ENCODE data around the gene ZNF616. TPM values are rescaled to one million over a fixed set of nuclear protein-coding genes. Genes with fewer than 3 reads are reported as not detected.

The ZNF616 gene
- total RNA-seq, result 1 to 10 TPM; 4.8 to 7.8 TPM

- peaks cover 22% of the 10 kb centered on the region for H3K36me3 Mint-ChIP-seq
- H3K9me3 Mint-ChIP-seq, result peaks cover 8% of the 10 kb centered on the region
- peak; percentile 86 to 88 for ATAC-seq
- H3K27ac Mint-ChIP-seq, result peak within 1 kb of the TSS; percentile 83 to 96
- H3K4me1 Mint-ChIP-seq (ENCODE audit: low read depth in 2 of 2), result peaks cover 34 to 40% of the 10 kb centered on the region in 2 donors
- H3K27me3 Mint-ChIP-seq, result no peaks in the 10 kb centered on the region
- peak; percentile 97 for DNase-seq (ENCODE audit: low spot score)
- peak within 1 kb of the TSS; percentile 99 for H3K4me3 Mint-ChIP-seq
Observed at GRCh38 chr19:52139252-52140031, at the start of gene ZNF616. Gene ZNF616, minus strand, starts transcription at chr19:52139938. Its CDS starts 9,426 bp downstream, at chr19:52130512.

- peaks cover 25 to 37% of the 10 kb centered on the region in 2 donors for H3K4me1 Mint-ChIP-seq (ENCODE audit: low read depth in 2 of 2)
- no peaks in the 10 kb centered on the region for H3K9me3 Mint-ChIP-seq
- no peaks in the 10 kb centered on the region for H3K27me3 Mint-ChIP-seq
- peaks cover 13% of the 10 kb centered on the region for H3K36me3 Mint-ChIP-seq
- peak overlapping the region; percentile 94 to 97 for H3K27ac Mint-ChIP-seq
- ATAC-seq, result peak in 1 of 2 donors; percentile 0
- no peak for DNase-seq (ENCODE audit: low spot score)
- peak overlapping the region; percentile 86 for H3K4me3 Mint-ChIP-seq
Observed at GRCh38 chr19:52188822-52189734, 49.3 kb upstream of the ZNF616 start.

- Mint-ChIP-seq H3K27me3 (no peaks in the 10 kb centered on the region), H3K27ac (peak overlapping the region in 1 of 2 donors; percentile 94), H3K9me3 (no peaks in the 10 kb centered on the region), H3K36me3 (peaks cover 8% of the 10 kb centered on the region), H3K4me1 (ENCODE audit: low read depth in 2 of 2) (peaks cover 16 to 24% of the 10 kb centered on the region in 2 donors), H3K4me3 (no peak overlapping the region)
- no peak for ATAC-seq
- DNase-seq (ENCODE audit: low spot score), result no peak
Observed at GRCh38 chr19:52187407-52187806, 47.7 kb upstream of the ZNF616 start.

GRCh38 chr19:52176574-52176973, 36.8 kb upstream of the ZNF616 start:
- DNase-seq (ENCODE audit: low spot score), result no peak
- Mint-ChIP-seq H3K36me3 (no peaks in the 10 kb centered on the region), H3K27ac (peak overlapping the region; percentile 45 to 81), H3K27me3 (no peaks in the 10 kb centered on the region), H3K4me1 (ENCODE audit: low read depth in 2 of 2) (peaks cover 24 to 29% of the 10 kb centered on the region in 2 donors), H3K9me3 (no peaks in the 10 kb centered on the region), H3K4me3 (peak overlapping the region; percentile 61)
- no peak for ATAC-seq

GRCh38 chr19:52172347-52172746, 32.6 kb upstream of the ZNF616 start:
- ATAC-seq (no peak), DNase-seq (ENCODE audit: low spot score) (no peak)
- Mint-ChIP-seq H3K4me3 (peak overlapping the region; percentile 97), H3K4me1 (ENCODE audit: low read depth in 2 of 2) (peaks cover 37 to 40% of the 10 kb centered on the region in 2 donors), H3K27me3 (no peaks in the 10 kb centered on the region), H3K36me3 (peaks cover 24% of the 10 kb centered on the region), H3K9me3 (no peaks in the 10 kb centered on the region), H3K27ac (peak overlapping the region; percentile 89 to 95)

GRCh38 chr19:52171321-52172169, 31.8 kb upstream of the ZNF616 start, which contains the start of gene ZNF836:
Gene ZNF836, minus strand, starts transcription at chr19:52171621. Its CDS starts 3,549 bp downstream, at chr19:52168072.
- Mint-ChIP-seq H3K9me3 (no peaks in the 10 kb centered on the region), H3K27ac (peak within 1 kb of the TSS; percentile 89 to 95), H3K4me3 (peak within 1 kb of the TSS; percentile 97), H3K36me3 (peaks cover 25% of the 10 kb centered on the region), H3K27me3 (no peaks in the 10 kb centered on the region), H3K4me1 (ENCODE audit: low read depth in 2 of 2) (peaks cover 31 to 33% of the 10 kb centered on the region in 2 donors)
- DNase-seq (ENCODE audit: low spot score) (peak; percentile 89), ATAC-seq (peak; percentile 96)

- peaks cover 24 to 30% of the 10 kb centered on the region in 2 donors for H3K4me1 Mint-ChIP-seq (ENCODE audit: low read depth in 2 of 2)
- H3K27ac Mint-ChIP-seq, result peak overlapping the region; percentile 89 to 95
- ATAC-seq (peak; percentile 48), DNase-seq (ENCODE audit: low spot score) (no peak)
- peak overlapping the region; percentile 97 for H3K4me3 Mint-ChIP-seq
- no peaks in the 10 kb centered on the region for H3K27me3 Mint-ChIP-seq
- peaks cover 25% of the 10 kb centered on the region for H3K36me3 Mint-ChIP-seq
- no peaks in the 10 kb centered on the region for H3K9me3 Mint-ChIP-seq
Observed at GRCh38 chr19:52170863-52171320, 31.2 kb upstream of the ZNF616 start.

- no peak for DNase-seq (ENCODE audit: low spot score)
- H3K9me3 Mint-ChIP-seq, result no peaks in the 10 kb centered on the region
- H3K36me3 Mint-ChIP-seq, result peaks cover 25% of the 10 kb centered on the region
- H3K27me3 Mint-ChIP-seq, result no peaks in the 10 kb centered on the region
- H3K4me1 Mint-ChIP-seq (ENCODE audit: low read depth in 2 of 2), result peaks cover 18 to 32% of the 10 kb centered on the region in 2 donors
- ATAC-seq, result no peak
- peak overlapping the region; percentile 89 to 95 for H3K27ac Mint-ChIP-seq
- peak overlapping the region; percentile 97 for H3K4me3 Mint-ChIP-seq
Observed at GRCh38 chr19:52170304-52170703, 30.6 kb upstream of the ZNF616 start.

GRCh38 chr19:52155596-52156359, 16.0 kb upstream of the ZNF616 start:
- Mint-ChIP-seq H3K27me3 (no peaks in the 10 kb centered on the region), H3K36me3 (peaks cover 77% of the 10 kb centered on the region), H3K9me3 (peaks cover 38% of the 10 kb centered on the region), H3K4me1 (ENCODE audit: low read depth in 2 of 2) (no peaks in the 10 kb centered on the region), H3K27ac (no peak overlapping the region), H3K4me3 (no peak overlapping the region)
- no peak for DNase-seq (ENCODE audit: low spot score)
- no peak for ATAC-seq

GRCh38 chr19:52148256-52148655, 8.5 kb upstream of the ZNF616 start:
- Mint-ChIP-seq H3K27me3 (no peaks in the 10 kb centered on the region), H3K9me3 (peaks cover 10% of the 10 kb centered on the region), H3K4me3 (no peak overlapping the region), H3K4me1 (ENCODE audit: low read depth in 2 of 2) (no peaks in the 10 kb centered on the region), H3K36me3 (peaks cover 14% of the 10 kb centered on the region), H3K27ac (no peak overlapping the region)
- no peak for DNase-seq (ENCODE audit: low spot score)
- ATAC-seq, result no peak

GRCh38 chr19:52142001-52142595, 2.4 kb upstream of the ZNF616 start:
- ATAC-seq, result no peak
- Mint-ChIP-seq H3K4me1 (ENCODE audit: low read depth in 2 of 2) (peaks cover 29 to 31% of the 10 kb centered on the region in 2 donors), H3K27ac (no peak overlapping the region), H3K27me3 (no peaks in the 10 kb centered on the region), H3K9me3 (peaks cover 2% of the 10 kb centered on the region), H3K36me3 (peaks cover 7% of the 10 kb centered on the region), H3K4me3 (no peak overlapping the region)
- no peak for DNase-seq (ENCODE audit: low spot score)

- no peaks in the 10 kb centered on the region for H3K27me3 Mint-ChIP-seq
- ATAC-seq, result no peak
- H3K36me3 Mint-ChIP-seq, result peaks cover 12% of the 10 kb centered on the region
- H3K4me1 Mint-ChIP-seq (ENCODE audit: low read depth in 2 of 2), result peaks cover 32 to 34% of the 10 kb centered on the region in 2 donors
- no peak overlapping the region for H3K4me3 Mint-ChIP-seq
- no peak overlapping the region for H3K27ac Mint-ChIP-seq
- peaks cover 2% of the 10 kb centered on the region for H3K9me3 Mint-ChIP-seq
- DNase-seq (ENCODE audit: low spot score), result no peak
Observed at GRCh38 chr19:52141203-52141602, 1.5 kb upstream of the ZNF616 start.

All from natural killer cell treated with Interleukin-12 subunit alpha and Interleukin-12 subunit beta and Interleukin-15 and Interleukin-18, amount 100 ng/mL, for 72 hours (primary cell).